TTC549 (cell line): ENCODE results near the gene ADAMTS5.

Experiments used
- FAIRE-seq: peaks from 2 replicates; lab custom pipeline; 2012; peaks lifted over from hg19 to GRCh38; lab: Jason Lieb, UNC

The ADAMTS5 gene

DNA sequence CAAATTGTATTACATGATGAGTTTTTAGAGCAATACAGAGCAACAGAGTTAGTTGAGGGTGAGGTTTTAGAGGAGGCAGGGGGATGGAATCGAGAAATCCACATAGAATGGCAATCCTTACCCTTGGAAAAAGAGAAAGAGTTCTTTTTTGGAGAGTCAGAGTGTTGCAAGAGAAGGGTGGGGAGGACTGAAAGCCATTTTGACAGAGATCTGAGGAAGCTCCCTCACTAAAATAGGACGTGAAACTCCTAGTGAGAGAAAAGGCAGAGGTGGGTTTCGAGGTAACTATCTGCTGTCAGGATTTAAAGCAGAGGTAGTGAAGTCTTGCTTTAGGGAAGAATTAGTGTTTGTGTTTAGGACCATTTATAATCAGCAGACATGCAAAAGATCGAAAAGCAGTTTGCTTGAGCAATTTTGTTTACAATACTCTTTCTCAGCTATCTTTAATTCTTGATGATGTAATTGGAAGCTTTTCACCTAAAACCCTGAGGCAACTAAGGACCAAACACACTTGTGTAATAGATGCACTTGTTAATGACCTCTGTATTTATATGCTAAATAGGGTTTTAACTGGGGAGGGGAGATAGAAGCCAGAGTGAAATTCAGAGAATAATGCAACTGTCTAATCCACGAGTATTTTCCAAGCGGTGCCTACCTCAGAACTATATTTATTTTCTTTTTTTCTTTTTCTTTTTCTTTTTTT, 20.0 kb downstream of the ADAMTS5 start:
- FAIRE-seq, result no peak

- FAIRE-seq, result no peak
Observed at GRCh38 chr21:26945916-26946675, 20.8 kb downstream of the ADAMTS5 start.

DNA sequence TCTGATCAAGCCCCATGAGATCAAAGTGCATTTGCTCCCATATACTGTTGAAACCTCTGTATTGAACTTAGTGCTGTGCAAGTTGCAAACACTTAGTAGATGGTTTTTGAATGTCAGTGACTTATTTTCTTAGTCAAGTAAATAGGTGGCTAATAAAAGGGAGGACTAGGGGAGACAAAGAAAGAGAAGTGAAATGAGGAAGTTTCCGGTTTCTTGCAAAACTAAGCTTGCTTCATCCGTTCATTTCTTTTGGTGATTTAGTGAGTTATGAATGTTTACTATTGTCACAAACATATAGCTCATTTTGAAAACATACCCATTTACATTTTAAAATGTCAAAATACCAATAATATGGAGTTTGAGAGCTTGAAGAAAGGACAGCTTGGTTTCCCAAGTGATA, 23.0 kb downstream of the ADAMTS5 start:
- no peak for FAIRE-seq

DNA sequence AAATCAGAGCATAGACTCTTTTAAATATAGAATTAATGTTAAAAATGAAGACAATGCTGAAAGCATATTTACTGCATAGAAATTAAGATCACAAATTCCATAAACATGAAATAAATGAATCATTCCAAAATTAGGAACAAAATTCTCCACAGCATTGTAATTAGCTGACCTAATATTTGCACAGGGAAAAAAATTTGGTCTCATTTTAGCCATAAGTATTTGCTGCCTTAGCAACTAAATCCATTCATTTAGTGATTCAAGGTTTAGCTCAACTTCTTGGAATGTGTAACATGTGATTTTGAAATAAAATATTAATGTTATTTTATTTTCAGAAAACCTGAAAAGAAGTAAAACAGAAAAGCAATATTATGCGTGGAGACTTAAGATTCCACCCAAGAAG, 25.5 kb downstream of the ADAMTS5 start:
- no peak for FAIRE-seq

- FAIRE-seq, result no peak
Observed at GRCh38 chr21:26939601-26940111, 27.2 kb downstream of the ADAMTS5 start.

DNA sequence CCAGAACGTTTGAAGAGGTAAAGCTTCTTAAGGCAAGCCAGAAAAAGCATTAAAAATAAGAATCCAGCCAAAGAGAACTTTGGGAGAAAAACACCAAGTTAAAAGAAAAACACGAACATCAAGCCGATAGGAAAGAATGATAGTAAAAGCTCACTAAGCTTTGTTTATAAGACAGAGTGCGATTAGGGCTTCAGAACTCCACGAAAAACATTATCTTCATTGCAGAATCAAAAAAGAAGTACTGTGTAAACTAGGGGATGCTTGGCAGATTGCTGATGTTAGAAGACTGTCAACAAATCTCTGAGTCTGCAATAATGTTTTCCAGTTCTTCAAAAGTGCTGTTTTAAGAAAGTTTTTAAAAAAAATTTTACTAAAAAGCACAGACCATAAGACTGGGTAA, 30.2 kb downstream of the ADAMTS5 start:
- no peak for FAIRE-seq

GRCh38 chr21:26935977-26936376, 30.9 kb downstream of the ADAMTS5 start:
- no peak for FAIRE-seq

DNA sequence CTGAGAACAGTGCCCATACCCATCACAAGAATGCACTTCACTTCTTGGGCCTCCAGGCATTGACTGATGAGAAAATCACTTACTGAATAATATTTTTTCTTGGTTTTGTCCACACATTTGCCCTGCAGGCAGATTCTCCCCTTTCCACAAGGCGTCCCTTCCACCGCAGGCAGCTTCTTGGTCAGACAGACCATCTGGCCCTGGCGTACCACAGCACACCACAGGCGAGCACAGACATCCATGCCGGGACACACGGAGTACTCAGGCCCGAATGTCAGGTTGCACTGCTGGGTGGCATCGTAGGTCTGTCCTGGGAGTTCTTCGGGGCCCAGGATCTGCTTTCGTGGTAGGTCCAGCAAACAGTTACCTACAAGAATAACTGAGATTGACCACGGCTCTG, 32.5 kb downstream of the ADAMTS5 start:
- FAIRE-seq, result no peak

GRCh38 chr21:26933448-26933847, 33.4 kb downstream of the ADAMTS5 start:
- FAIRE-seq, result no peak

DNA sequence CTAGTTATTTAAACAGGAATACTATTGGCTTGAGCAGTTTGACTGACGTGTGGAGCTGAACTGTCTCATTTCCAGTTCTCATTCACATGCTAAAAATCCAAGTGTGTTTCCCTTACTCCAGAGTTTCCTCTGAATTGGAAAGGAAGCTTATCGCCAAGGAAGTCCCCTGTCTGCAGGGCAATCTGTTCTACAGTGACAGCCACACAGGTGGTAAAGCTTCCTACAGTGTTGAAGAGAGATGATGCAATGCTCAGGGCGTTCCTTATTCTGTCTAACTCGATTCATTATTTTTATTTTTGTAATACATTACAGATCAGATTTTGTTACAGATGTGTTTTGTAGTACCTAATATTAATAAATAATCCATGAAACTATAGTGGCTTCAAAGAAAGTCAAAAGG, 41.3 kb downstream of the ADAMTS5 start:
- FAIRE-seq, result no peak

- no peak for FAIRE-seq
Observed at GRCh38 chr21:26925122-26925521, 41.8 kb downstream of the ADAMTS5 start.

GRCh38 chr21:26923986-26924385, 42.9 kb downstream of the ADAMTS5 start:
- FAIRE-seq, result no peak

DNA sequence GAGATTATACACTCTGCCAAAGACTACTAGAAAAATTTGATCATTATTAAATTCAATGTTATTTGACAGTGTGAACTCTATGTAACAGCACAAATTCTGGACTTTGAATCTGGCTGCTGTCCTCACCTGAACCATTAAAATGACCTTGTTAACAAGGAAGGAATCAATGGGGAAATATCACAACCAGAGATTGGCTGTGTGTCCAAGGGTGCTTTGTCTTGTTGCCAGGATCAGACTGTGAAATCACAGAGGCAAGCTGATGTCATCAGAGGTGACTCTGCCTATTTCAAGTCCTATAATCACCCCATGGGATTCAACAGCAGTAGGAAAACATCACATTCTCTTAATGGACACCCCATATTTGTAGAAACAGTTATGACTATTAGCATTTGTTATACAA, 46.8 kb downstream of the ADAMTS5 start:
- FAIRE-seq, result no peak

DNA sequence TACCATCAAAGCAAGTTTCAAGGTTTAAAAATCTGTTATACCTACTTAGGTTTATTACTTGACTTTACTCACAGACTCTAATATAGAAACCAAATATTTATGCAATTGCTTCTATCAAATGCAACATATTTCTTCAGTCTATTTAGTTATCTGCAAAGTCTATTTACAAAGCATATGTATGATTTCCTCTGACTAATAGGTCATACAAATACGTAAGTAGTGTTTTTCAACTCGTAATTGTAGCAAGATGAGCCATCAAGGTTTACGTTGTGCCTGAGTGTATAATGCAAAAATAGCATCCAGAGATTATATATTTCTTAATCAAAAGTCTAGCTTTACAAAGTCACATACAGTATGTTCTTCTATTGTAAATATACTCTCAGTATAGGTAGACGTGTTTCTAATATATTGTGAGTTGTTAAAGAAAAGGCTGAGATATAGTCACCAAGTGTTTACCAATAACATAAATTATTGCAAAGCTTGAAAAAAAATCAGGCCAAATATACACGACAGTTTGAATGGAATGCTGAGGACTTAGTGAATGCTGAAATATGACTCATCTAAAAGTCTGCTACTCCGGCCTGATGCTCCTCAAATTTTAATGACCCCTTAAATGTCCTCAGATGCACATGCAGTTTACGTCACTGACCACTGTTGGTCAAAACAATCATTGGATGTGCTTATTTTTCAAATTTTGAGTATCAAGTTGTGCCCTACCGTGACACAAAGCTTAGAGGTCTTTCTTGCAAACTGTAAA, 48.4 kb downstream of the ADAMTS5 start:
- no peak for FAIRE-seq

DNA sequence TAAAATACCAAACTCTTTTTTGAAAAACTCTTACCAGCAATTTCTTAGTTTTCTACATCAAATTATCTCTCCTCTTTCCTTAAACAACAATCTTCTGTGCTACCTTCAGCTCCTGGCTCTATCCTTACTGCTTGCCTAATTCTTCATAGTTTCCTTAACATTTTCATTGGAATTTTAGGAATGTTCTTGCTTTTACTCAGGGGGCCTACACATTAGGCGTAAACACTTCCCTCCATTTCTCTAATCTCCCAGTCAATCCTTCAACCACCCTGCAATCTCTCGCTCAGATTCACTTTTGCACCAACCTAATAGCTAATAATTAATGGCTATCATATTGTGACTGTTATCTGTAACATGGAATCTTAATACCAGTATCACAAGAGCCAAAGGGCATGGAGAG, 50.1 kb downstream of the ADAMTS5 start:
- FAIRE-seq, result no peak

DNA sequence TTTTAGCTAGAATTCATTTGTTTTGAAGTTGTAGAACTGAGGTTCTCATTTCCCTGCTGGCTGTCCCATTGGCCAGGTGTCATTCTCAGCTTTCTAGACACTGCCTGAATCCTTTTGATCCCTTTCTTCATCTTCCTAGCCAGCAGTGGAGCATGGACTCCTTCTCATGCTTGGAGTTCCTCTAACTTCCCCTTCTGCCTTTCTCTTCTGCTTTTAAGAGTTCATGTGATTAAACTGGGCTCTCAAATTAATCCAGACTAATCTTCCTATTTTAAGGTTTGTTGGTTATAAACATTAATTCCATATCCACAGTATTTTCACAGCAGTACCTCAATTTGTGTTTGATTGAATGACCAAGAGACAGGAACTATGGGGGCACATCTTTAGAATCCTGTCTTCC, 52.3 kb downstream of the ADAMTS5 start:
- FAIRE-seq, result no peak

DNA sequence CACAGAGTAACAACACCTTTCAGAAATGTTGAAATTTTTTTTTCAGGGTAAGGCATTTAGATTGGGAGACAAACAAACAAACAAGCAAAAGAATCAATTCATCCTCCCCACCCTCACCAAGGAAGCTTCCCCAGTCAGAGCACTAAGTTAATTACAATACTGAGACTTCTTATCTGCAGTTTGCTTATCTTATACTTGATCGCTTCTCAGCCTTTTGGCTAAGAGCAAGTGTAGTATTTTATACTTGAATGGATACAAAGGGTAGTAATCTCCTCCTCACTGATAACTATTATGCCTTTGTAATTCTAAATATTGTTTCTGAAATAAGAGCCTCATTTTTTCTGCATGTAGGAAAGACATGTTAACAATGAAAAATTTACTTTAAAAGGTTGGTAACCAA, 54.4 kb downstream of the ADAMTS5 start:
- no peak for FAIRE-seq

GRCh38 chr21:26909972-26910371, 56.9 kb downstream of the ADAMTS5 start:
- FAIRE-seq, result no peak

DNA sequence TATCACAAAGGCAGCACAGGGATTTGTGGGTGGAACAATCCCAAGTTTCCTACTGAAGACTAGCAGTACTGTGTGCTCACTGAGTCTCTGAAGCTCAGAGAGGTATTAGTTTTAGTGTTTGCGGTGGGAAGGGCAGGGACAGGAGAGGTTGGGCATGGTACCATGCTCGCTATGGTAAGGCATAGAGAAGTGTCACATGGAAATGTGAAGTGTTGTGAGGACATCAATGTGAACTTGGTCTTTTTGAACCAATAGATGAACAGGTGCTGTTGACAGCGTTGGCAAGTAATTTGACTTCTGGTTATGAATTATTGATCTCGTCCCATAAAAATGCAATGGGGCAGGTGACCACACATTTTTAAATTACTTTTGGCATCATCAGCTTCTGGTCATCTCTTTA, 65.9 kb downstream of the ADAMTS5 start:
- no peak for FAIRE-seq

- no peak for FAIRE-seq
Observed at GRCh38 chr21:26892151-26892550, 74.7 kb downstream of the ADAMTS5 start.

GRCh38 chr21:26888931-26889330, 78.0 kb downstream of the ADAMTS5 start:
- FAIRE-seq, result no peak

- no peak for FAIRE-seq
Observed at GRCh38 chr21:26888256-26888655, 78.6 kb downstream of the ADAMTS5 start.

GRCh38 chr21:26887251-26887650, 79.6 kb downstream of the ADAMTS5 start:
- FAIRE-seq, result no peak
